ENCODE results near the gene IBA57.
"Not testable (repeated sequence)": the region's sequence is repeated elsewhere in the genome, so short reads cannot be mapped to it uniquely, and the experiment has no call there.

IBA57 gene

DNA sequence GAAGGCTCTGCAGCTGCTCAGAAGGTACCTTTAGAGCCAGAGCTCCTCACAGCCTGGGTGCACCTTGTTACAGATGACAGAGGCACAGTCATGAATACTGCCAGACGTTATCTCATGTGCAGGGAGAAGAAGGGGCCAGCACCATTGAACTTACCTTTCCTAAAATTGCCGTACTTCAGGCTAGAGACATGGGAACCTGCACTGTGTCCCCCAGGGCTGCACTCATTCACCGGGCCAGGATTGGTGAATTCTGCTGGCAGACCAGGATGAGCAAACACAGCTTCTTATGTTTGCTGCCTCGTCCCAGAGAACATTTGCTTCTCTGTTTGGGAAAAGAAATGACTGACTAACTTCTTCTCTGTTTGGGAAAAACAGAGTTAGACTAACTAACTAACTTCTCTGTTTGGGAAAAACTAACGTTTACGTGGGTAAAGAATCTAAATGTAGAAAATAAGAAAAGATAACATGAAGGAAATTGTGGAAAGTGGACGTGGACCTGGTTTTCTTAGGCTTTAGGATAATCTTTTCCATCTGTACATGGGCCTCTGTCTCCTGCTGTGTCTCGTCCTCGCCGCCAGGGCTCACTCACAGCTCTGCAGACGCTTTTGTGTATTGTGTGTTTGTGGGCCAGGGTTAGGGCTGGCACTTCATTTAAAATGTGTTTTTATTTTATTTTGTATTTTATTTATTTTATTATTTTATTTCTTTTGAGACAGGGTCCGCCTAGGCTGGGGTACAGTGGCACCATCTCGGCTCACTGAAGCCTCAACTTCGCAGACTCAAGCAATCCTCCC, 52.1 kb downstream of the IBA57 start:
- Histone ChIP-seq H3K27ac (no peak overlapping the region), H3K4me3 (no peak overlapping the region)
- no peak for DNase-seq (ENCODE audit: low spot score)
- TF ChIP-seq, protein P1, sequence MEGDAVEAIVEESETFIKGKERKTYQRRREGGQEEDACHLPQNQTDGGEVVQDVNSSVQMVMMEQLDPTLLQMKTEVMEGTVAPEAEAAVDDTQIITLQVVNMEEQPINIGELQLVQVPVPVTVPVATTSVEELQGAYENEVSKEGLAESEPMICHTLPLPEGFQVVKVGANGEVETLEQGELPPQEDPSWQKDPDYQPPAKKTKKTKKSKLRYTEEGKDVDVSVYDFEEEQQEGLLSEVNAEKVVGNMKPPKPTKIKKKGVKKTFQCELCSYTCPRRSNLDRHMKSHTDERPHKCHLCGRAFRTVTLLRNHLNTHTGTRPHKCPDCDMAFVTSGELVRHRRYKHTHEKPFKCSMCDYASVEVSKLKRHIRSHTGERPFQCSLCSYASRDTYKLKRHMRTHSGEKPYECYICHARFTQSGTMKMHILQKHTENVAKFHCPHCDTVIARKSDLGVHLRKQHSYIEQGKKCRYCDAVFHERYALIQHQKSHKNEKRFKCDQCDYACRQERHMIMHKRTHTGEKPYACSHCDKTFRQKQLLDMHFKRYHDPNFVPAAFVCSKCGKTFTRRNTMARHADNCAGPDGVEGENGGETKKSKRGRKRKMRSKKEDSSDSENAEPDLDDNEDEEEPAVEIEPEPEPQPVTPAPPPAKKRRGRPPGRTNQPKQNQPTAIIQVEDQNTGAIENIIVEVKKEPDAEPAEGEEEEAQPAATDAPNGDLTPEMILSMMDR (IDR thresholded peaks at IDR 0.05): no peak

DNA sequence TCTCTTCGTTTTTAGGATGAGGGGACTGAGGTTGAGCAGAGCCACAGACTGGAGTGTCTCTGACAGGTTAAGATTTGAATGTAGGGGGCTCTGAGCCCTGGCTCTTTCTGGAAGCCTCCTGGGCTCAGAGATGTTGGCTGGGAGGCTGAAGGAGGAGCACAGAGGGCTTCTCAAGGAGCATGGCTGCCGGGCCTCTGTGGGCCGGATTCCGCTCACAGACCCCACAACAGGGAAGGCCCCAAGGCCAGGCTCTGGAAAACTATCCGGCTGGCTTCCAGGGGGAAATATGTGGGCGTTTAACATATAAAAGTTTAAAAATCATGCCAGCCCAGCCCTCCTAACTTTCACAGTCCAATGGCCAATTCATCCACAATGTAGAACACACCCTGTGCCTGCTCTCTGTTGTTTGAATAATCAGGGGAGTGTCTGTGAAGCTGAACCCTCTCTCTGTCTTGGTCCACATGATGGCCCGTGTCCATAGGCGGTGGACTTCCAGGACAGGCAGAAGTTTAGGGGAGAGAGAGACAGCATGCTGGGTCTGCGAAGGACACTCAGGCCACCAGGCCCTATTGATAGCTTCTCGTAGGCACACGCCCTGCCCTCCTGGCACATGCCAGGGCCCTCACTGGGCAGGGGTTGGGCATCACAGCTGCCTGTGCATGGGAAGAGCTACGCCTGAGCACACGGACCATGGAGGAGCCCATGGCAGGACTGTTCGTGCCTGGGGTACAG, 53.1 kb downstream of the IBA57 start:
- TF ChIP-seq, protein P1 (IDR thresholded peaks at IDR 0.05): no peak
- Histone ChIP-seq H3K27ac (no peak overlapping the region), H3K4me3 (no peak overlapping the region)
- no peak for DNase-seq (ENCODE audit: low spot score)

DNA sequence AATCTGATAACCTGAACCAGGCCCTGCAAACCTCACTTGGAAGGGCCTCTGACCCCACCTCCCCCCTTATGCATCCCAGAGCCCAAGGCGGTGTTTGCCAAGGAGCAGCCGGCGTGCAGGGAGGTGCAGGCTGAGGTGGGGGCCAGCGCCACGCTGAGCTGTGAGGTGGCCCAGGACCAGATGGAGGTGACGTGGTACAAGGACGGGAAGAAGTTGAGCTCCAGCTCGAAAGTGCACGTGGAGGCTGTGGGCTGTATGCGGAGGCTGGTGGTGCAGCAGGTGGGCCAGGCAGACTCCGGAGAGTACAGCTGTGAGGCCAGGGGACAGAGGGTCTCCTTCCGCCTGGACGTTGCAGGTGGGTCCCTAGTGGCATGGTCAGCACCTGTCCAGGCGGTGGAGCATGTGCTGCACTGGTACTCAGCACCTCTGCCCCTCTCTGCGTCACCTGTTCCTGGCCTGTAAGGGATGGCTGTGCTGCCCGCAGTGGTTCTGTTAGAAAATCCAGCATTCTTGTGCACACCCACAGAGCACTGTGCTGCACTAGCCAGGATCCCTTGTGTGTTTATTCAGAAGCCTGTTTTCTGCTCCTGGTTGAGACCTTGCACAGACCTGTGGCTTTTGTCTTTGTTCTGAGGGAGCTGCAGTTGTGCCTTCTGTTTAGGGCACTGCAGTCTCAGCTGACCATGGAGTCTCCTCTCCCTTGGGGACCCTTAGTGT, 53.8 kb downstream of the IBA57 start:
- TF ChIP-seq, protein P1 (IDR thresholded peaks at IDR 0.05): no peak
- no peak for DNase-seq (ENCODE audit: low spot score)
- Histone ChIP-seq H3K27ac (no peak overlapping the region), H3K4me3 (no peak overlapping the region)

DNA sequence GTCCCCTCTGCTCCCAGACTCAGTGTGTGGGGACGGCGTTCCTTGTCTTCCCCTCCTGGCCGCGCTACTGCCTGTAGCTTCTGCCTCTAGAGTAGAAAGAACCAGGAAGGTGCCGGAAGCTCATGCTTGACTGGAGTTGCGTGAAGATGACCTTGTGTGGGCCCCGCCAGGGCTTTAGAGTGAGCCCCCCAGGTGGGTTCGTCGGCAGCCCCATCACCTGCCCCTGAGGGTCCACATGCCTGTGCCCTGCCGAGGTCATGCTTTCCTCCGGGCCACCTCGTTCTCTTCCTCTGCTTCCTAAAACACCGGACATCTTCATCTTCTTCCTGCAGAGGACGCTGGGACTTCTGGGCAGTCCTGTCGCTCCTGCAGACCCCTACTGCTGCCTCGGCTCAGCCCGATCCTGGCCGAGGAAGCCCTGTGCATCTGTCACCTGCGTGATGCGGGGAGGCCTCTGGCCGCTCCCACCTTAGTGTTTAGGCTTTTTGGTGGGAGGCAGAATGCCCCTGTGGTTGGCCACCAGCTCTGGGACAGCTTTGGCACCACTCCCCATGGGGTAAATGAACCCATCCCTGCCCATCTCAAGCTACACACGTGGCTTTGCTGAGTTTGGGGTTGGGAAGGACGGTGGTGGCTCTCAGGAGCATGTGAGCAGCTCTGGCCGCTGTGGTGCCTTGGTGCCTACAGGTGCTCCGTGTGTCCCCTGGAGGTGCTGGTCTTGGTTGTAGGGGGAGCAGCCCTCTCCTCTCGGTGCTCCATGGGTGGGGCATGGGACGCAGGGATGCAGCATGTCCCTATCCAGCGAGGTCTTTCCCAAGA, 54.6 kb downstream of the IBA57 start:
- Histone ChIP-seq H3K27ac (no peak overlapping the region), H3K4me3 (no peak overlapping the region)
- TF ChIP-seq, protein P1 (IDR thresholded peaks at IDR 0.05): no peak
- no peak for DNase-seq (ENCODE audit: low spot score)

DNA sequence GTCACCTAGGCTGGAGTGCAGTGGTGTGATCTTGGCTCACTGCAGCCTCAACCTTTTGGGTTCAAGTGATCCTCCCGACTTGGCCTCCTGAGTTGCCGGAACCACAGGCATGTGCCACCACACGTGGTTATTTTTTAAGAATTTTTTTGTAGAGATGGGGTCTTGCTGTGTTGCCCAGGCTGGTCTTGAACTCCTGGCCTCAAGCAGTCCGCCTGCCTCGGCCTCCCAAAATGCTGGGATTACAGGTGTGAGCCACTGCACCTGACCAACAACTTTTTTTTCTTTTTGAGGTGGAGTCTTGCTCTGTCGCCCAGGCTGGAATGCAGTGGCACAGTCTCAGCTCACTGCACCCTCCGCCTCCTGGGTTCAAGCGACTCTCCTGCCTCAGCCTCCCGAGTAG, 55.5 kb downstream of the IBA57 start:
- not testable (repeated sequence) for DNase-seq (ENCODE audit: low spot score); H3K4me3 ChIP-seq; H3K27ac ChIP-seq

DNA sequence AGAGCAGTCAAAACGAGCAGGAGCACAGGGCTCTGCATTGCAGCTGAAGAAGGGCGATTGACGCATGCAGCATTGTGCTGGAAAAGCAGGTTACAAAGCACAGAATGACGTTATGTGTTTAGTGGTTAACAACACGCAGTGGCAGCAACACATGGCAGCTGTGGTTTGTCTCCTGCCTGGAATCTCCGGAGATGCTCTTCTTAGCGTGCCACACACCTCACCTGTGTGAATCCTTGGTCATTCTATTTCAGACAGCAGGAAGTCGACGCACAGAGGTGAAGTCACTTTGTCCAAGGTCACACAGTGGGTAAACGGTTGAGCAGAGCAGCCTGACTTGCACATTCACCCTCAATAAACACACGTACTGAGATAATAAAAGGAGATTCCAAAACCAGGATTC, 56.9 kb downstream of the IBA57 start:
- no peak overlapping the region for H3K27ac ChIP-seq
- TF ChIP-seq, protein P1 (IDR thresholded peaks at IDR 0.05): no peak
- no peak for DNase-seq (ENCODE audit: low spot score)
- H3K4me3 ChIP-seq: no peak overlapping the region

Data from coronary artery (tissue), 2 donors.